Superior temporal gyrus (tissue), 1 donor: ENCODE measurements around the gene SPAG7.
A peak's percentile ranks its signal among the peaks of the same experiment; 100 is the strongest.

Experiments used
- DNase-seq: peaks from one replicate; pipeline ENCODE4 v3.0.0-alpha.2; 2016; ENCODE audit errors: extremely low spot score

SPAG7 gene

DNA sequence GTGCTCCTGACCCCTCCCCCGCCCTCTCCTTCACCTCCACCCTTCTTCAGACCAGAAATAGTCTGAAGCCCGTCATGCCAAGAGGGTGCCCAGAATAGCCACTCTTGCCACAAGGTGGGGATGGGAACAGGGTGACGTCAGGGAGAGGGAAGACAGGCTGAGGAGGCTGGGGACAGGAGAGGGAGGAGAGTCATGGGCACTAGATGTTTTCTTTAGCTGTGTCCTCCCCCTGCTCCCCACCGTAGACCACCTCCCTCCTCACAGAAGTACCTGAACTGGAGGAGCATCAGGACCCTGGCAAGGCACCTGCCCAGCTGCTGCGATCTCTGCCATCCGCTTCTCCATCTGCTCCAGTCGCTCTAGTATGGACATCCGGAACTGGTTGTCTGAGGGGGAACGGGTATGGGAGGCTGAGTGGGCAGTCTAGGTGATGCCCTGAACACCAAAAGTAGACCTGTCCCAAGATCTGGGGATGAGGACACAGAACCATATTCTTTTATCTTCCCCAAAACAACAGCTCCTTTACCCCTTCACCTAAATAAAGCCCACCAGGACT, 6.6 kb upstream of the SPAG7 start:
- DNase-seq: no peak

DNA sequence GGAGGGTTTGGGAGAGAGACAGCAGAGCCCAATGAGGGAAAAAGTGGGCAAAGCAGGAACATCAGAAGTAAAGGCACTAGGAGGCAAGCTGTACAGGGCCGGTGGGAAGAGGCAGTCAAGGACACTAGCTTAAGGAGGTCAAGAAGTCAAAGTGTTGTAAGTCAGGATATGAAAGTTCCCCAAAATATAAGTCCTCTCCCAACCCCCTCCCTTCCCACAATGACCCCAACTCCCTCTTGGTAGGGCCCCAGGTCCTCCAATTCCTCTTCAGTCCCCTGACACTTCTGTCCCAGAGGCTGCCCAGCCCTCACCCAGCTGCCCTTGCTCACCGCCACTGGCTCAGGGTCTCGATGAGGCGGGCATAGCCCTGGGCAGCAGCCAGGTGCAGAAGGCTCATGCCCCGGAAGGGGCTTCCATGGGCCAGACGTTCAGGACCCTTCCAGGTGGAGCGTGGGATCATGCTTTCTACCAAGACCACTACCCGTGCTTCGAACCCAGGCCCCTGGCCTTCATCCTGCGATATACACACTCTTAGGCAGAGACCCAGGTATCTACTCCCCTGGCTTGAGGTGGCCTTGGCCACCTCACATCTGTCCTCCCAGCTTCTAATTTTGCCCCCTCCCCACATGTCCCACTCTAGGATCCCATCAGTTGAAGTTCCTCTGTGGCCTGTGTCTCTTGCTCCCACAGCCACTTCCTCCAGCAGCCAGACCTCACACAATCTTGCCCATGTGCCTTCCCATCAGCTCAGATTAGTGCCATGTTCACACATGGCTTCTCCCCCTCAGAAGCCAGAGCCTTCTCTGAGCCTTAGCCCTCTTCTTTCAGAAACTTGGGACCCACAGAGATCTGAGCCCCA, 5.9 kb upstream of the SPAG7 start:
- DNase-seq: no peak

DNA sequence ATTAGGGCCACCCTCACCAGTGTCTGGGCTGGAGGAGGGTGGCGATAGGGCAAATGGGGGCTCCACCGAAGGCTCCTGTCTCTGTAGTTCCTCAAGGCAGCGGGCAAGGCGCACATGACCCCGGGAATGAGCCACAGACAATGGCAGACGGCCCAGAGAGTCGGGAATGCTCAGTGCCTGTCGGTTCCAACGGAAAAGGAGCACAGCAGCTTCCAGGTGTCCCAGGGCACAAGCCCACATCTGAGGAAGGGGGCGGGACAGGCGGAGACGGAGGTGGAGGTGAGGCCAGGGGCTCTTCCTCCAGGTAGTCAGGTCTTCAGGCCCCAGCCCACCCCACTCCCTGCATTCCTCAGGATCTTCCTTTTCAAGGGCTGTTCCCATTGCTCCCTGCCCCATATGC, 5.1 kb upstream of the SPAG7 start:
- no peak for DNase-seq

DNA sequence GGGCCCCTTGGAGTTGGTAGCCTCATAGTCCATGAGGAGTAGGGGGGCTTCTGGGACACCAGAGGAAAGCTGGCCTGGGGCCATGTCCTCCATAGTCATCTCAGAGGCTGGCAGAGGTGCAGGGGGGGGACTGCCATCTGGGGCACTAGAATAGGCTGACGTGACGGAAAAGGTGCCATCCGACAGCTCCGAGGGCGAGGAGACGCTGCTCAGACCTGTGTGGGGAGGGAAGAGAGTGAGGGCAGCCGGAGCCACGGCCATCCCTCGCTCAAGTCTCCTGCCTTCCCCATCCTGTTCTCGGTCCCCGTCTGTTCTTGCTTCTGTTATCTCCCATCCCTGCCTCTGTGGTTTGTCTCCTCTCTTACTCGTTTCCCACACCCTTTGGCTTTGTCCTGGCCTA, 4.7 kb upstream of the SPAG7 start:
- no peak for DNase-seq

DNA sequence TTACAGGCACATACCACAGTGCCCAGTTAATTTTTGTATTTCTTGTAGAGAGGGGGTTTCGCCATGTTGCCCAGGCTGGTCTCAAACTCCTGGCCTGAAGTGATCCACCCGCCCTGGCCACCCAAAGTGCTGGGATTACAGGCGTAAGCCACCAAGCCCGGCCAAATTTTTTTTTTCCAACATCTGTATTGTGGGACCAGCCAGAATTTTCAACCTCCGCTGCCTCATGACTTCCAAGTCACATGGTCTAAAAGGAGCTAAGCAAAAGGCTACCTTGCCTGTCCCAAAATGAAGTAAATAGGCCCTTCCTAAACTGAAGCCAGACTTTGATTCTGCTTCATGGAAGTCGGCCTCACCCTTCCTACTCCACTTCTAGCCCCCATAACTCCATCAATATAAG, 4.2 kb upstream of the SPAG7 start:
- no peak for DNase-seq

DNA sequence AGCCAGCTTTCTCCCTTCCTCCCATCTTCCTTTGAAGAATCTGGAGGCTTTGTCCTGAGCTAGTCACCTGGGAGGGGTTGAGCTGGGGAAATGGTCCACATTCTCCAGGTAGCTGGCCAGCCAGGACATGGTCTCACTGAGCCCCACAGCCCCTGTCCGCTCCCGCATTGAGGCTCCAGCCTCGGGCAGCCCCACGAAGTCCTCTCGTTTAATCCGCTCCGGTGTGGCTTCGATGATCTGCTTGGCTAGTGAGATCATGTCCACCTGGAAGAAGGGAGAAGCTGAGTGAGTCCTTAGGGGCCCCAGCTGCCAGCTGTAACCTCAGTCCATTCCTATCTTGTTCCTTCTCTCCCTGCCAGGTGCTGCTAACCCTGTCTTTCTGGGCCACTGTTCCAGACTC, 2.7 kb upstream of the SPAG7 start:
- no peak for DNase-seq

DNA sequence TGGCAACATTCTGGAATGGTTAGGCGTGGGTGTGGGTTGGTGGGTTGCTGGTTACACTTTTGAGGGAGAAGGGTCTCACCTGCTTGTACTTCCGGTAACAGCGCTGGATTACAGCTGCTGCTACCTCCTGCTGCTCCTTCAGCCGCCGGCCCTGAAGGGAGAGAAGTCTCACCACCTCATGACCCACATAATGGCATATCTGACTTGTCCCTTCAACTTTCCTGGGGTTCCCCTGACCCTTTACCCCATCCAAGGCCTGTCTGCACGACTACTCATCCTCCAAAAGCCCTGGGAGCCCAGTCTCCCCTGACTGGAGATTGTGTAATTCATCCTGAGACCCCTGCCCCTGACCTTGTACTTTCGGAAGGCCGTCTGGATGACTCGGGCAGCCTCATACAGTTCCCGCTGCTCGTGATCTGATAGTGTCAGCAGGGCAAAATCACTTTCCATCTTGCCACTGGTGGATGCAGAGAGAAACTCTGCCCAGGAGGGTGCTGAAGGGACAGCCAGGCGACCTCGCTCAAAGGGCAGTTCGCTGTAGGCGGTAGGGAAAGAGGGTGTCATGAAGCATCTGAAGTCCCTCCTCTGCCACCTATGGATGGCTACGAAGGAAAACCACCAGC, 2.0 kb upstream of the SPAG7 start:
- no peak for DNase-seq

DNA sequence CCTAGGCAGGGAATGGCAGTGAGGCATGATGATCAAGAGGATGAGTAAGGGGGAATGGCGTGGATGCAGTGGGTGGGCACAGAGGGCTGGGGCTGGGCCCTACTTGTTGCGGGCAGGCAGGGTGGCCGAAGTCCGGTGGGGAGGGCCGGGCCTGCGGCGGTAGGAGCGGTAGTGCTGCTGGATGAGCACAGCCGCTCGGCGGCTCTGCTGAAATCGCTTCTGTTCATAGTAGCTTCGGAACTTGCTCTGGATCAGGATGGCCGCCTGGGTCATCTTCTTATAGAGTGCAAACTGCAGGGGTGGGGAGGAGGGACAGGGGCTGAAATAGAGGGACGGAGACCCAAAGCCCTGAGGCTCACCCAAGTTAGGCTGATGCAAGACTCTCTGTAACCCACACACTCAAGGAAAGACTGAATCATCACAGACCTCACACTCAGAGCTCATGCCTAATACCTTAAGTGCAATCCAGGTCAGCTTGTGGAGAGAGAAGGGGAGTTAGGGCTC, 1.5 kb upstream of the SPAG7 start:
- DNase-seq: no peak

DNA sequence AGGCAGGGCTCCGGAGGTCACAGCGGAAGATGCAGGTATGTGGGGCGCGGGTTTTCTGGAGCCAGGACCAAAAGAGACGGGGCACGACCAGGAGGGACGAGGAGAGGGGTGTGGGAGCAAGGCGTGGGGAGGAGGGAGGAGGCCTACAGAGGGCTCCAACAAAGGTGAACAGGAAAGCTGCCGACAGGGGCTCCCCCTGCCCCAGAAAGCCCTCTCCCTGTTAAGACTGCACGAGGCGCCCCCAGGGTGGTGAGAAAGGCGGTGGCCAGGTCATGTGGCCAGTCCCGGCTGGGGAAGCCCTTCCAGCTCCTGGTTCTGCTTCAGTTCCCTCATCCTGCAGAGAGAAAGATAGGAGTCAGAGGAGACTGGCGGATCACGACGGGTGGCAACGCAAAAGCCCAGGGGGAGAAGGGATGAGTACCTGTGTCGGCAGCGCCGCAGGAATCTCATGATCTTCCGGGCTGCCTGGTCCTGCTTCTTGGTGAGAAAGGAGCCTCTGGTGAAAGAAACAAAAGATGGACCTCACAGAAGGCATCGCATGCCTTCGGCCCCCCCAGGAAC, 949 bp upstream of the SPAG7 start:
- DNase-seq: no peak

DNA sequence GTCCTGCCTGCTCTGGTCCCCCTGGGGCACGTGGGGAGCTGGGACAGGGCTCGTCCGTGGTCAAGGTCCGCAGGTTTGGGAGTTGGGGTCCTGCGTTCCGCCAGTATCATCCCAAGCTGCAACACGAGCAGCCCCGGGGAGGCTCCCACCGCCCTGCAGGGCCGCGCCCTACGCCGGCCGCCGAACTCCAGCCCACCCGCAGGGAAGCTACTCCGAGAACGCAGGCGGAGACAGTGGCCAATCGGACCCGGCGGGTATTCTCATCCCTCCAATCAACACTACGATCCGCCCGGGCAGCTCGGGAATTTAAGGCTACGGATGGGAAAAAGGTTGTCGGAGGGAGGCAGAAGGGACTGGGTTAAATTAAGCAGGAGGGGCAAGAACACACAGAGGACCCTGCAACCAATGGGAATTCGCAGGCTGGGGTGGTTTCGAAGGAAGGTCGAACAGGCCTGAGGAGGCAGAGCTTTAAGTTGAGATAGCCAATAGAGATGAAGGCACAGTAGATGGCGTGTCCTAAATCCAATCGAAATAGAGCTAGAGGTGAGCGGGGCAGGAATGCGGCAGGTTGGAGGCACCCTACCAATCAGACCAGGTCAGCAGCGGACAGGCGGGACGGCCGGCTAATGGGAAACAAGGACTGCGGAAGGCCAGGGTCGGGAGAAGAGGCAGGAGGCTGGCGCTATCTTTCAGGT, 626 bp downstream of the SPAG7 start:
- DNase-seq: peak; percentile 99

DNA sequence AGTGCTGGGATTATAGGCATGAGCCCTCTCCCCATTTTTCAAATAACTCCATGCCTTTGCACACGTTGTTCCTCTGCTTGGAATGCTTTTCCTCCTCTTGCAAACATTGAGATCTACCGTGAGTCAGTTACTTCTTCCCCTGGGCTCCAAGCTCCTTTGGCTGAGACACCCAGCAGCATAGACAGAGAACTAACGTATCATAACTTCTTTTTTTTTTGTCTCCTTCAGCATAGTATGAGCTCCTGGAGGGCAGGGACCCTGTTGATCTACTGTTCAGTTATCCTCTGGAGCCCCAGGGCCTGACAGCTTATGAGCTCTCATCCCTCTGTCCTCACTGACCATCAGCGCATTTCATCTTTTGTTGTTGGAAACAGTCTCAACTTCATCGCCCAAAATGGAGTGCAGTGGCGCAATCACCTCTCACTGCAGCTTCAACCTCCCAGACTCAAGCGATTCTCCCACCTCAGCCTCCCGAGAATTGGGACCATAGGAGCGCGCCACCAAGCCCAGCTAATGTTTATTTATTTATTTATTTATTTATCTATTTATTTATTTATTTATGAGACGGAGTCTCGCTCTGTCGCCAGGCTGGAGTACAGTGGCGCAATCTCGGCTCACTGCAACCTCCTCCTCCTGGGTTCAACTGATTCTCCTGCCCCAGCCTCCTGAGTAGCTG, 2.2 kb downstream of the SPAG7 start:
- DNase-seq: no peak

DNA sequence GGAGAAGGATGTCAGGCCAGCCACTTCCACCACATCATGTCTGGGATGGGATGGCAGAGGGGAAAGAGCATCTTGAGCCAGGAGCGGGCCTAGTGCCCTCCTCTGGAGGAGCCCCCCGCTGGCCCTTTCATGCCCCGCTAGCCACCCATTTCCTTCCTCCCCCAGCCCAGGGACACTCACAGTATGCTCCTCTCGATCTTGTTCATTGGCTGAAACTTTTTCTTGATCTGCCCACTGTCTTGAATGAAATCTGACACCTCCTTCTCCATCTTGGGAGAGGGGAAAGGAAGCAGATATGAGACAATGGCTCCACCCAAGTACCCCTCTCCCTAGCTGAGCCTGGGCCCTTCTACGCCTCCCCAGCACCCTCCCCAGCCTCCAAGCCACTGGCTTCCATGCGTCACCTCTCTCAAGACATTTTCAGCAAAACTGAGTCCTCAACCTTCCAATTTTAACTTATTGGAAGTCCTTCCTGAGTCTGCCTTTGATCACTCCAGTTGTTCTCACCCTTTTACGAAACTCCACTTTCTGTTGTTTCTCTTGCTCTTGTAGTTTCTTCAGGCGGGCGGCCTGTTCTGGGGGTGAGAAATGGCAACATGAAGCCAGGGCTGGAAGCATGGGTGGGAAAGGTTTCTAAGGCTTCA, 7.2 kb downstream of the SPAG7 start:
- no peak for DNase-seq

DNA sequence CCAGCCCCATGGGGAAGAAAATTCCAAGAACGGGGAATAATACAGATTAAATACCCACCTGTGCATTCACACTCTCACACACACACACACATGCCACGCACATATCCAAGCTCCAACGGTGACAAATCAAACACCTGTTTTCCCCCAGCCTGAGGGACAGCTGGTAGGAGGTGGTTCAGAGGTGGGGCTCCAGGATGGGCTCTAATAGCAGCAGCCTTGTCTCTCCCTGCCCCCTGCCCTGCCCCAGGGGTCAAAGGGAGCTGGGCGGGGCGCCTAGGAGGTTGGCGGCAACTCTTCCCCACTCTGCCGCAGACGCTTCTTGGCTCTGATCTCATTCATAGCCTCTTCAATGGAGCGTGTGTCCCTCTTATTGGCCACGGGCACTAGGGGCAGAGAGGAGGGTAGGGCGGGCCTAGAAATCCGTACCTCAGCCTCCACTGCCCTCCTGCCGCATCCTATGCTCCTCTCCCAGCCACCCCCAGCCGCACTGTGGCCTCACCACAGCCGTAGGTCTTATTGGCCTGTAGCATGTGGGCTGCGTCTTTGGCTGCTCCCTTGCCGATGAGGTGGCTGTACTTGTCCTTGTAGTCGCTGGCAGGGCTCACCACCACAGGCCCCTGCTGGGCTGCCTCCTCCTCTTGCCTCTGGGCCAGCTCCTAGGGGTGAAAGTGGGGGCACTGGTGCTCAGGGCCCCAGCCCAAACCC, 8.2 kb downstream of the SPAG7 start:
- no peak for DNase-seq

DNA sequence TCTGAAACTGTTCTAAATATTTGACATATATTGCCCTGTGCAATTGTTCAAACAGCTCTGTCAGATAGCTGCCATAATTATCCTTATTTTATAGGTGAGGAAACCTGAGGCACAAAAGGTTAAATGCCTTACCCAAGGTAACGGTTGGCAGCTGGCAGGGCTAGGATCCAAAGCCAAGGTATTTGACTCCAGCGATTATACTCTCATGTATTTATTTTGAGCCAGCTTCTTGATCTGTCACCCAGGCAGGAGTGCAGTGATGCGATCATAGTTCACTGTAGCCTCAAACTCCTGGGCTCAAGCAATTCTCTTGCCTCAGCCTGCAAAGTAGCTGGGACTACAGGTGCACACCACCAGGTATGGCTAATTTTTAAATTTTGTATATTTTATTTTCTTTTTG, 9.5 kb downstream of the SPAG7 start:
- no peak for DNase-seq

DNA sequence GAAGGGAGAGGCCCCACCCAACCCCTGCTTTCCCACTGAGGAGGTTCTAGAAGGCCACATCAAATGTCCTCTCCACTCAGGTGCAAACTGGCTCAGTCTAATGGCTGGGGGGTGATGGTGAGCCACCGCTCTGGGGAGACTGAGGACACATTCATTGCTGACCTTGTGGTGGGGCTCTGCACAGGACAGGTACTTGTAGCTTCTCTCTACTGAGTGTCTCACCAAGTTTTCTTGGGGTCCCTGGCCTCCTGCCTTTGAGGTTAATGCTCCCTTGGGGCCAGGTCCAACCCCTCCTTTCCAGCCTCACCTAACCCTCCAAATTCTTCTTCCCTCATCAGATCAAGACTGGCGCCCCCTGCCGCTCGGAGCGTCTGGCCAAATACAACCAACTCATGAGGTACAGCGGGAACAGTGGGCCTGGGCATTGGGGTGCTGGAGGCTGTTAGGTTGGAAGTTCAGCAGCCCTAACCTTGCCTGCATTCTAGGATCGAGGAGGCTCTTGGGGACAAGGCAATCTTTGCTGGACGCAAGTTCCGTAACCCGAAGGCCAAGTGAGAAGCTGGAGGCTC, 11.0 kb downstream of the SPAG7 start:
- no peak for DNase-seq

DNA sequence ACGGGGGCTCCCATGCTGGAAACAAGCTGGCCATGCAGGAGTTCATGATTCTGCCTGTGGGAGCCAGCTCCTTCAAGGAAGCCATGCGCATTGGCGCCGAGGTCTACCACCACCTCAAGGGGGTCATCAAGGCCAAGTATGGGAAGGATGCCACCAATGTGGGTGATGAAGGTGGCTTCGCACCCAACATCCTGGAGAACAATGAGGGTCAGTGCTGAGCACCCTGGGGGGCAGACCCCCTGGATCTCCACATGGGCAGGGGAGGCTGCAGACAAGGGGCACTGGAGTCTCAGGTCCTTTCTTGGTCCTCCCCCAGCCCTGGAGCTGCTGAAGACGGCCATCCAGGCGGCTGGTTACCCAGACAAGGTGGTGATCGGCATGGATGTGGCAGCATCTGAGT, 12.5 kb downstream of the SPAG7 start:
- no peak for DNase-seq

DNA sequence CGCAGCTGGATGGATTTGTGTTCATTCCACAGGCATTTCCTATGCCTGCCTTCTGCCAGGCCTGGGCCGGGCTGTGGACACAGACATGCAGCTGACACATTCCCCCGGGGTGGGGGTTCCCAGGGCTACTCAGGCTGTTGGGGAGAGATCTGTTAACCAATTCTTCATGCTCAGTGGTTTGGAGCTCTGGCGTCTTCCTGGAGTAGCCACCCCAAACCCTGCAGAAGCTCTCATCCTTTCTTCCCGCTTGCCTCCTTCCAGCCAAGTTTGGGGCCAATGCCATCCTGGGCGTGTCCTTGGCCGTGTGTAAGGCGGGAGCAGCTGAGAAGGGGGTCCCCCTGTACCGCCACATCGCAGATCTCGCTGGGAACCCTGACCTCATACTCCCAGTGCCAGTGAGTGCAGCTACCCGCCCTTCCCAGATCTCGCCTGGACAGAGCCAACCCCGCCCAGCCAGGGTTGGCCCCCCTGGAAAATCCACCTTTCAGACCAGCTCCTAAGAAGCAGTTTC, 14.1 kb downstream of the SPAG7 start:
- DNase-seq: no peak

DNA sequence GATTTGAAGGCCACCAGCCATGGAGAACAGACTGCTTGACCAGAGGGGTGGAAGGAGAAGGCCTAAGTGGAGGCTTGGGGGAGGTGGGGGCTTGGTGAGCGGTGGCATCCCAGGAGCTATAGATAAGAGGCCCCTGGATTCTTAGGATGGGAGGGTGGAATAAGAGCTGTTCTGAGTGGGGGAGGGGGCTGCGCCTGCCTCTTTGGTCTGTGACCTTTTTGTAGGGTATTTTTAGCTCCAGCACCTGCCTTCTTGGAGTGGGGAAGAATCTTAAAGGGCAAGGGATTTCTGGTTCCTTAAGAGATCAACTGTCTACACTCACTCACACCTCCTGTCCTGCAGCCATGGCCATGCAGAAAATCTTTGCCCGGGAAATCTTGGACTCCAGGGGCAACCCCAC, 16.1 kb downstream of the SPAG7 start:
- no peak for DNase-seq

DNA sequence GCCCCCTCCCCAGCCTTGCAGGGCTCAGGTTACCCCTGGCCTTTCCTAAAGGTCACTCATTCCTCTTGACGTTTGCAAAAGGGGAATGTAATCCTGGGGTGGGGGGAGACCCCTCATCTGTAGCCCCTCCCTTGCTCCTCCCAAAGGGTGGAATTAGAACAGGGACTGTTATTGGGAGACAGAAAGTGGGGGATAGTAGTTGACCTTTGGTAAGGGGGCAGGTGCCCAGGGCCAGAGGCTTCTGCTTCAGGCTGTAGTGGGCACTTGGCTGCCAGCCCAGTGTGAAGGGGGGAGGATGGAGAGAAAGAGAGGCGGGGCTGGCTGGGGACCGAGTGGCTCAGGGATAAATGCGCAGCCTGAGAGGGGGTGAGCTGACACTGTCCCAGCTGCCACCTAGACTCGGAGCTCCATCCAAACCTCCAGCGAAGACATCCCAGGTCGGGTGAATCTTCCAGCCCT, 16.8 kb downstream of the SPAG7 start, which contains the start of gene ENO3:
Gene ENO3 (plus strand): TSS at position 374 of the 459 bp plus-strand sequence. CDS start 711 bp downstream, outside the sequence.
- no peak for DNase-seq
